Measurements from ENCODE around the gene STMN3. TPM values are rescaled to one million over a fixed set of nuclear protein-coding genes. Genes with fewer than 3 reads are reported as not detected.

Gene STMN3
- total and polyA plus RNA-seq, 10 of the 15 experiments (the other 5 are each of a cell fraction or from before 2014, with no cell fraction given) = 0.09 to 3.6 (median 1.4) TPM; not detected in 1

DNA sequence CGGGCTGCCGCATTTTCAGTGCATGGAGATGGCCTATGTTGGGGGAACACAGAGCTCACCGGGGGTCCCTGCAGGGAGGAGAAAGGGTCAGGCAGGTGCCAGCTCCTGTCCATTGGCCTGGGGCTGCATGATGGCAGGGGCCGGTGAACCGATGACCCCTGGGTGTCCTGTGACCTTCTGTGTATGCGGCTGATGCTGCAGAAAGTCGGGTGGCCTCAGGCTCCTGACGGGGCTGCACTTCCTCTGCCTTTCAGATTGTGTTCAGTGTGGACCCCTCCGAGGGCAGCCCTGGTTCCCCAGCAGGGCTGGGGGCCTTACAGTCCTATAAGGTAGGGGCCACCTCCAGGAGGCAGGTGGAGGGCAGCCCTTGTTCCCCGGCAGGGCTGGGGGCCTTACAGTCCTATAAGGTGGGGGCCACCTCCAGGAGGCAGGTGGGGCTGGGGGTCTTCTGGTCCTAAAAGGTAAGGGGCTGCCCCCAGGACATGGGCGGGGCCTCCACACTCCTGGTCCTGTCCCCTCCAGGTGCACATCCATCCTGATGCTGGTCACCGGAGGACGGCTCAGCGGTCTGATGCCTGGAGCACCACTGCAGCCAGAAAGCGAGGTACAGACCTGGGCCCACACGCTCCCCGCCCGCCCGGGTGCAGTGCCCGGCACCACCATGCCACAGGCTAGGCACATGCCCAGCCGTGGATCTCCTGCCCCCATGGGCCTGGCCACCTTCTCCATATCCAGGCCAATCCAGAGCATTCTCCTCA is 32.2 kb upstream of the STMN3 start (continued):
- TF ChIP-seq ESRRA (IDR thresholded peaks at IDR 0.05; ENCODE audit: low read length) (no peak), ZBTB4 (CRISPR knock-in tag; IDR thresholded peaks at IDR 0.05) (no peak)

DNA sequence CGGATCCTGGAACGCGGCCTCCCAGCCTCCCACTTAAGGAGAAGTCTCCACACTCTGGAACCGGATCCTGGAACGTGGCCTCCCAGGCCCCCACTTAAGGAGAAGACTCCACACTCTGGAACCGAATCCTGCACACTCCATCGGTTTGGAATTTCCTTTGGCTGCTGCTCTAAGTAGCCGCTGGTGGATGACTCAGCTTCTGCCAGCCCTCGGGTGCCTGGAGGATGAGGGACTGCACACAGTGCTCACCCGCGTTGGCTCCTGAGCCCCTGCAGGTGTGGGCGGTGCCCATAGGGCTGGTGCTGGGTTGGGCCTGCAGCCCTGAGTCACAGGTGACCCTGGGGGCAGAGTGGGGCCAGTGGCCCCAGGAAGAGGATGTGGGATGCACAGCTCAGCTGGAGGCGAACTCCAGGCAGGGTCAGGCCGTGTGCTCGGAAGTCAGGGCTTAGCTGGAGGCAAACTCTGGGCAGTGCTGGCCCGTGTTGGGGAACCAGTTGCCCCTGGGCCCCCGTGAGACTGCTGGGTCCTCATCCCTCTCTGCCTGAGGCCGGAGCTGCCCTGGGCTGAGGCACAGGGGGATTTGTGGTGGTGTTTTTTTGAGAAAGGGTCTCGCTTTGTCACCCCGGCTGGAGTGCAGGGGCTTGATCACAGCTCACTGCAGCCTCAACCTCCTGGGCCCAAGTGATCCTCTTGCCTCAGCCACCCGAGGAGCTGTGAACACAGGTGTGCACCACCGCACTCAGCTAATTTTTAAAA is 29.3 kb upstream of the STMN3 start:
- Histone ChIP-seq H2AFZ (ENCODE audit: control insufficient read depth, low read depth, low read length) (no peak overlapping the region), H3K4me1 (ENCODE audit: control insufficient read depth, insufficient read depth, low read length) (no peaks in the 10 kb centered on the region), H3K9me3 (replicated peaks; ENCODE audit: control insufficient read depth, insufficient read depth, low read length) (no peaks in the 10 kb centered on the region), H3K36me3 (ENCODE audit: control insufficient read depth in 2 of 2, insufficient read depth in 2 of 2, low read length in 1 of 2) (peaks cover 0 to 1% of the 10 kb centered on the region in 2 experiments; a peak in 2 of 4 replicates), H4K20me1 (ENCODE audit: control insufficient read depth, insufficient read depth) (no peaks in the 10 kb centered on the region), H3K27me3 (replicated peaks in 1 of 2; ENCODE audit: control insufficient read depth in 2 of 2, insufficient read depth in 2 of 2, low read length in 1 of 2) (no peaks in the 10 kb centered on the region), H3K4me3 (no peak overlapping the region), H3K9ac (ENCODE audit: control insufficient read depth, insufficient read depth, low read length) (no peak overlapping the region), H3K27ac (ENCODE audit: control insufficient read depth, insufficient read depth) (no peak overlapping the region), H3K4me2 (ENCODE audit: control insufficient read depth, insufficient read depth) (no peak overlapping the region), H3K79me2 (ENCODE audit: control insufficient read depth, insufficient read depth, low read length) (no peaks in the 10 kb centered on the region)
- WGBS (ENCODE audit: insufficient coverage, insufficient replicate concordance, low lambda C conversion rate, missing lambda C conversion rate) = 82% methylated on average over 22 of the region's 22 CpGs
- no TSS peak for BruUV-seq (replicated peaks)
- in situ Hi-C loops (cut with MboI) = no loop called here
- ATAC-seq = no peak; the same call in 2 of the 3 replicates
- RAD21 ChIA-PET (ENCODE audit: unreplicated experiment) = no interaction called here
- DNase-seq (ENCODE audit: low read depth, low spot score) = no peak
- FAIRE-seq = no peak
- no peak for TF ChIP-seq SMAD1 (IDR thresholded peaks at IDR 0.05; ENCODE audit: low read depth, partially characterized antibody)
- TF ChIP-seq HDAC2 (IDR thresholded peaks at IDR 0.05) = no peak
- no peak for TF ChIP-seq SIX5 (IDR thresholded peaks at IDR 0.05; ENCODE audit: low read depth, low read length, severe bottlenecking)
- TF ChIP-seq, protein P1, sequence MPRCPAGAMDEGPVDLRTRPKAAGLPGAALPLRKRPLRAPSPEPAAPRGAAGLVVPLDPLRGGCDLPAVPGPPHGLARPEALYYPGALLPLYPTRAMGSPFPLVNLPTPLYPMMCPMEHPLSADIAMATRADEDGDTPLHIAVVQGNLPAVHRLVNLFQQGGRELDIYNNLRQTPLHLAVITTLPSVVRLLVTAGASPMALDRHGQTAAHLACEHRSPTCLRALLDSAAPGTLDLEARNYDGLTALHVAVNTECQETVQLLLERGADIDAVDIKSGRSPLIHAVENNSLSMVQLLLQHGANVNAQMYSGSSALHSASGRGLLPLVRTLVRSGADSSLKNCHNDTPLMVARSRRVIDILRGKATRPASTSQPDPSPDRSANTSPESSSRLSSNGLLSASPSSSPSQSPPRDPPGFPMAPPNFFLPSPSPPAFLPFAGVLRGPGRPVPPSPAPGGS (IDR thresholded peaks at IDR 0.05; ENCODE audit: borderline replicate concordance, insufficient read depth, low read depth, low read length, poor library complexity, severe bottlenecking) = no peak
- no peak for TF ChIP-seq USF1 (IDR thresholded peaks at IDR 0.05; ENCODE audit: borderline replicate concordance, extremely low read length, insufficient read depth, low read depth, low read length)
- TF ChIP-seq, protein P2, sequence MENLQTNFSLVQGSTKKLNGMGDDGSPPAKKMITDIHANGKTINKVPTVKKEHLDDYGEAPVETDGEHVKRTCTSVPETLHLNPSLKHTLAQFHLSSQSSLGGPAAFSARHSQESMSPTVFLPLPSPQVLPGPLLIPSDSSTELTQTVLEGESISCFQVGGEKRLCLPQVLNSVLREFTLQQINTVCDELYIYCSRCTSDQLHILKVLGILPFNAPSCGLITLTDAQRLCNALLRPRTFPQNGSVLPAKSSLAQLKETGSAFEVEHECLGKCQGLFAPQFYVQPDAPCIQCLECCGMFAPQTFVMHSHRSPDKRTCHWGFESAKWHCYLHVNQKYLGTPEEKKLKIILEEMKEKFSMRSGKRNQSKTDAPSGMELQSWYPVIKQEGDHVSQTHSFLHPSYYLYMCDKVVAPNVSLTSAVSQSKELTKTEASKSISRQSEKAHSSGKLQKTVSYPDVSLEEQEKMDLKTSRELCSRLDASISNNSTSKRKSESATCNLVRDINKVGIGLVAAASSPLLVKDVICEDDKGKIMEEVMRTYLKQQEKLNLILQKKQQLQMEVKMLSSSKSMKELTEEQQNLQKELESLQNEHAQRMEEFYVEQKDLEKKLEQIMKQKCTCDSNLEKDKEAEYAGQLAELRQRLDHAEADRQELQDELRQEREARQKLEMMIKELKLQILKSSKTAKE (IDR thresholded peaks at IDR 0.05; ENCODE audit: low read depth, poor library complexity, severe bottlenecking) = no peak
- TF ChIP-seq PAX8 (IDR thresholded peaks at IDR 0.05) = no peak
- SMC1A ChIA-PET (ENCODE audit: uncharacterized antibody, unreplicated experiment) = no interaction called here
- intact Hi-C loops (cut with micrococcal nuclease; ENCODE audit: unreplicated experiment) = no loop called here
- CTCF ChIA-PET = no interaction called here
- POLR2A ChIA-PET = no interaction called here
